HepG2 (cell line): Measurements from ENCODE around the gene MAPK1. TPM values are rescaled to one million over a fixed set of nuclear protein-coding genes. Genes with fewer than 3 reads are reported as not detected.

Experiments
- ATAC-seq: fragments of 200-7000 bp; cut with Tn5 transposase; 3 replicates; pipeline ENCODE4 v1.9.1; 2020; ENCODE audit warnings: mild to moderate bottlenecking, moderate library complexity
- BruUV-seq: library from RNA; stranded (reverse); fragments of 400-500 nt; replicated peaks from 2 replicates; lab custom pipeline; 2021; lab: Mats Ljungman, UMichigan
- CTCF ChIA-PET: fragments of 300-600 bp; formaldehyde crosslinking; extraction: SDS; loops from one replicate; lab custom pipeline; 2021; ENCODE audit warnings: low total read pairs, inconsistent platforms, low intra/inter-chr PET ratio; lab: Yijun Ruan, JAX
- POLR2A ChIA-PET: fragments of 350-600 bp; sonication (Branson Sonifier 250); formaldehyde crosslinking; loops from one replicate; lab custom pipeline; 2020; ENCODE audit warnings: antibody characterized with exemption, inconsistent platforms; lab: Yijun Ruan, JAX
- DNase-seq: peaks from one replicate; pipeline ENCODE4 v3.0.0-alpha.2; 2015; ENCODE audit warnings: low spot score
- FAIRE-seq: peaks from 3 replicates; lab custom pipeline; 2011; peaks lifted over from hg19 to GRCh38; lab: Jason Lieb, UNC
- H2AFZ ChIP-seq: one replicate; pipeline ENCODE4 v1.6.1; 2011; ENCODE audit warnings: low read length, inconsistent platforms
- H3K27ac ChIP-seq: fragments of 300-600 bp; 3 replicates; pipeline ENCODE4 v1.8.0; 2011; ENCODE audit warnings: mixed run types, mild to moderate bottlenecking, mixed read lengths, low read length, inconsistent platforms; ENCODE audit not compliant: insufficient read depth; ENCODE audit errors: extremely low read length
- H3K27me3 ChIP-seq, 2 experiments: fragments of 200-600 bp in 1 of 2; 2 replicates in 1 of 2; 3 replicates in 1 of 2; pipeline versions ENCODE4 v1.6.0 to v1.8.0; 2011; ENCODE audit warnings: low read length in 2 of 2, mild to moderate bottlenecking in 2 of 2, moderate library complexity in 2 of 2, inconsistent platforms in 1 of 2; ENCODE audit not compliant: insufficient read depth in 2 of 2, control insufficient read depth in 1 of 2
- H3K36me3 ChIP-seq, 2 experiments: fragments of 200-600 bp in 1 of 2; replicated peaks in 1 of 2; 2 replicates in 1 of 2; 3 replicates in 1 of 2; pipeline versions ENCODE4 v1.5.1 to v1.8.0; 2011; ENCODE audit warnings: low read length in 2 of 2, inconsistent platforms in 1 of 2; ENCODE audit not compliant: insufficient read depth in 2 of 2, control insufficient read depth in 1 of 2
- H3K4me1 ChIP-seq: 2 replicates; pipeline ENCODE4 v1.5.1; 2012; ENCODE audit warnings: low read length, inconsistent platforms; ENCODE audit not compliant: insufficient read depth
- H3K4me2 ChIP-seq: 2 replicates; pipeline ENCODE4 v1.6.0; 2011; ENCODE audit warnings: low read depth, low read length, inconsistent platforms
- H3K4me3 ChIP-seq, 3 experiments: fragments of 200-600 bp in 1 of 3; sonication (generic), shearing (Covaris generic) in 1 of 3; replicated peaks in 1 of 3; 2 replicates each; pipeline ENCODE4 v1.5.1; 2011 to 2016; ENCODE audit warnings: low read length in 3 of 3, inconsistent platforms in 2 of 3, low read depth in 2 of 3, mild to moderate bottlenecking in 2 of 3, control low read depth in 1 of 3, mixed read lengths in 1 of 3; ENCODE audit not compliant: insufficient read depth in 1 of 3
- H3K79me2 ChIP-seq: one replicate; pipeline ENCODE4 v1.6.1; 2011; ENCODE audit warnings: low read length, inconsistent platforms; ENCODE audit not compliant: insufficient read depth
- H3K9ac ChIP-seq: 2 replicates; pipeline ENCODE4 v1.6.0; 2011; ENCODE audit warnings: mild to moderate bottlenecking, low read depth, low read length, inconsistent platforms; ENCODE audit not compliant: insufficient read depth
- H3K9me3 ChIP-seq: 2 replicates; pipeline ENCODE4 v1.5.1; 2012; ENCODE audit warnings: mild to moderate bottlenecking, low read length
- H4K20me1 ChIP-seq: 2 replicates; pipeline ENCODE4 v1.6.0; 2011; ENCODE audit warnings: inconsistent platforms, mild to moderate bottlenecking, low read length, moderate library complexity; ENCODE audit not compliant: insufficient read depth
- GATA4 ChIP-seq: sonication (generic); IDR thresholded peaks from 2 replicates; pipeline ENCODE4 v1.6.1; 2016; ENCODE audit warnings: antibody characterized with exemption, low read depth, borderline replicate concordance
- KDM4B ChIP-seq: sonication (generic); formaldehyde crosslinking; IDR thresholded peaks from 2 replicates; pipeline ENCODE4 v1.4.0; 2020; ENCODE audit warnings: missing genetic modification reagents
- KLF16 ChIP-seq, 2 experiments: sonication (generic) in 1 of 2; formaldehyde crosslinking in 1 of 2; IDR thresholded peaks; 2 replicates each; pipeline versions ENCODE4 v1.6.1 to v1.8.0; 2016 to 2023; ENCODE audit warnings: missing genetic modification reagents in 2 of 2, missing compliant biosample characterization in 1 of 2
- RBM39 ChIP-seq: fragments of 200-400 bp; formaldehyde crosslinking; IDR thresholded peaks from one replicate; pipeline ENCODE4 v1.6.1; 2018; ENCODE audit warnings: antibody characterized with exemption, mild to moderate bottlenecking, low read depth, low read length; ENCODE audit not compliant: poor library complexity, severe bottlenecking
- SALL2 ChIP-seq: sonication (generic); formaldehyde crosslinking; IDR thresholded peaks from 2 replicates; pipeline ENCODE4 v1.8.1; 2023; ENCODE audit warnings: mild to moderate bottlenecking, missing genetic modification reagents, inconsistent platforms
- TAF15 ChIP-seq: fragments of 200-400 bp; formaldehyde crosslinking; IDR thresholded peaks from one replicate; pipeline ENCODE4 v1.6.1; 2018; ENCODE audit warnings: mild to moderate bottlenecking, low read depth, low read length; ENCODE audit not compliant: poor library complexity, severe bottlenecking
- ZNF724P ChIP-seq: sonication (generic); formaldehyde crosslinking; IDR thresholded peaks from 2 replicates; pipeline ENCODE4 v1.8.0; 2022; ENCODE audit warnings: missing genetic modification reagents, borderline replicate concordance
- WGBS: methylation state at CpG from one replicate; pipeline ENCODE4 v1.1.6; 2017; ENCODE audit warnings: low lambda C conversion rate; 5-methylcytosine and 5-hydroxymethylcytosine counted together
- in situ Hi-C: cut with HindIII; loops from 2 replicates; pipeline ENCODE4 v1.10.0; 2017; ENCODE audit warnings: low pct_unique_long_range_greater_than_20kb; ENCODE audit not compliant: extremely low pct_ligation_motif_present
- intact Hi-C: fragments of 100-400 bp; cut with micrococcal nuclease; formaldehyde crosslinking; loops from one replicate; pipeline ENCODE4 v1.10.0; 2022; ENCODE audit not compliant: unreplicated experiment
- polyA plus RNA-seq, 8 experiments: library from polyadenylated mRNA; depleted of rRNA in 3 of 8; stranded (reverse) in 7 of 8; unstranded in 1 of 8; fragments of >200 nt; fragmentation: Illumina TruSeq in 4 of 8; extraction: Trizol in 4 of 8; gene quantifications; 2 replicates each; pipeline versions ENCODE4 v1.2.1 to v1.2.3, GENCODE V29; 2011 to 2016; ENCODE audit warnings: low read depth in 4 of 8, missing spikeins in 1 of 8, mixed read lengths in 1 of 8; ENCODE audit not compliant: insufficient read depth in 1 of 8
- total RNA-seq, 5 experiments: library from RNA; depleted of rRNA; stranded (reverse); fragments of >200 nt; fragmentation: Illumina TruSeq; extraction: Trizol; gene quantifications; 2 replicates each; pipeline ENCODE4 v1.2.3, GENCODE V29; 2016; ENCODE audit warnings: low read depth in 1 of 5

MAPK1 gene
- total and polyA plus RNA-seq, 2 of the 13 experiments (the other 11 are each of a cell fraction or from before 2014, with no cell fraction given): 107 to 114 TPM

DNA sequence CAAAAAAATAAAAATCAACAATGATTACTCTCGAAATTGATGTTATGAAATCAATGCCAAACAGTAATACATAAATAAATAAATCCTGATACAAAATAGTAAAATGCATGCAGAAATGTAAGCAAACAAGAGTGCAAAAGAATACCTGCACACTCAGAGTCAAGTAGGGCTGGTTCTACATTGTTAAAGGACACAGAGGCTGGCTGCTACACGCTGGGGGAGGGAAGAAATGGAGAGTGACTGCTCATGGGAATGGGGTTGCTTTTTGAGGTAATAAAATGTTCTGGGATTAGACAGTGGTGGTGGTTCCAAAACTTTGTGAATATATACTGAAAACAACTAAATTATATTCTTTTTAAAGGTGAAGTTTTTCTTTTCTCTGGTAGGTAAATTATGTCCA is 32.1 kb downstream of the MAPK1 start (continued):
- TF ChIP-seq KDM4B (no peak), GATA4 (no peak), ZNF724P (CRISPR knock-in tag) (no peak), KLF16 (CRISPR knock-in tag; IDR thresholded peaks at IDR 0.05) (no peak), SALL2 (CRISPR knock-in tag) (no peak)
- TF ChIP-seq, all 625 proteins: peak for 0

DNA sequence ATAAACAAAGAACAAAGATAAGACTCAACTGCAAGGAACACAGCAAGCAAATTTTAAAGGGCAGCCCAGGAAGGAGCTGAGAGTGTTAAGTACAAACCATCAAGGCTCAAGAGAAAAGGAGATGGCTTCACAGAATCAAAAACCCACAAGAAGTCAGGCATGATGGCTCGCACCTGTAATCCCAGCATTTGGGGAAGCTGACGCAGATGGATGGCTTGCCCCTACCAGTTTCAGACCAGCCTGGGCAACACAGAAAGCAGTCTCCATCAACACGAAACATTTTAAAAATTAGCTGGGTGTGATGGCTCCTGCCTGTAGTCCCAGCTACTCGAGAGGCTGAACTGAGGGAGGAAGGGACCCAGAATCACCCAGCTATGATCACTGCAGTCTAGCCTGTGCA is 32.6 kb downstream of the MAPK1 start:
- no peak for FAIRE-seq
- WGBS: 94% methylated on average over 4 of the region's 4 CpGs
- in situ Hi-C loops (no loop called here), intact Hi-C loops (loop anchor here (5.0 kb wide), 1 partner anchor 32 kb away; the partner anchor contains the start of gene MAPK1)
- CTCF ChIA-PET: no interaction called here
- H3K9ac ChIP-seq: no peak overlapping the region
- peaks cover 91% of the 10 kb centered on the region for H3K79me2 ChIP-seq
- no peak overlapping the region for H3K4me3 ChIP-seq
- H2AFZ ChIP-seq: no peak overlapping the region
- H3K9me3 ChIP-seq: no peaks in the 10 kb centered on the region
- no peak overlapping the region for H3K27ac ChIP-seq
- H4K20me1 ChIP-seq: peaks cover 43% of the 10 kb centered on the region
- no peak for DNase-seq
- ATAC-seq: no peak
- H3K36me3 ChIP-seq: peaks cover 1 to 10% of the 10 kb centered on the region in 2 experiments; a peak in 2 of 5 replicates
- POLR2A ChIA-PET: interaction anchor here (0.9 kb wide), 1 partner anchor 23 kb away, joined by 3 read pairs; no protein-coding TSS in a partner anchor
- no peak for TF ChIP-seq RBM39
- no peak for TF ChIP-seq TAF15
- no peak overlapping the region for H3K4me2 ChIP-seq
- H3K27me3 ChIP-seq: no peaks in the 10 kb centered on the region
- no TSS peak for BruUV-seq
- H3K4me1 ChIP-seq: peaks cover 47% of the 10 kb centered on the region
